Pancreas (tissue), 10 donors: ENCODE results near the gene GABBR1. TPM values are rescaled to one million over a fixed set of nuclear protein-coding genes. Genes with fewer than 3 reads are reported as not detected.
A peak's percentile ranks its signal among the peaks of the same experiment; 100 is the strongest.

ENCODE experiments used
- ATAC-seq, 4 donors: fragments of 200-7000 bp; cut with Tn5 transposase; one replicate each; pipeline versions ENCODE4 v1.8.0 to v1.9.1; 2020; ENCODE audit warnings: mild to moderate bottlenecking in 4 of 4, moderate library complexity in 4 of 4
- DNase-seq, 6 donors: peaks; one replicate each; pipeline ENCODE4 v3.0.0-alpha.2; 2020
- FAIRE-seq: peaks from 2 replicates; lab custom pipeline; 2012; peaks lifted over from hg19 to GRCh38; lab: Jason Lieb, UNC
- H3K27ac ChIP-seq, 4 donors: fragments of 200-600 bp; sonication (generic); 1 replicate in 3 of 4; 2 replicates in 1 of 4; pipeline versions ENCODE4 v1.5.0 to v1.8.0; 2020
- H3K27me3 ChIP-seq, 4 donors: fragments of 200-600 bp; one replicate each; pipeline ENCODE4 v1.8.0; 2021
- H3K36me3 ChIP-seq, 3 donors: fragments of 200-600 bp; sonication (generic) in 1 of 3; one replicate each; pipeline versions ENCODE4 v1.5.0 to v1.8.0; 2020 to 2021
- H3K4me1 ChIP-seq, 3 donors: fragments of 200-600 bp; one replicate each; pipeline ENCODE4 v1.8.0; 2021
- H3K4me3 ChIP-seq, 4 donors: fragments of 200-600 bp; sonication (generic) in 2 of 4; one replicate each; pipeline versions ENCODE4 v1.5.0 to v1.8.0; 2020 to 2021
- H3K9me3 ChIP-seq, 4 donors: fragments of 200-600 bp; one replicate each; pipeline ENCODE4 v1.8.0; 2021
- CTCF ChIP-seq, 4 donors: fragments of 200-600 bp; sonication (generic) in 3 of 4; IDR thresholded peaks; one replicate each; pipeline versions ENCODE4 v1.5.0 to v1.8.0; 2021; ENCODE audit warnings: antibody characterized with exemption in 4 of 4
- WGBS, 2 donors: extraction: QIAGEN DNeasy Blood & Tissue Kit; methylation state at CpG; one replicate each; pipeline ENCODE4 v1.1.7; 2013; 5-methylcytosine and 5-hydroxymethylcytosine counted together
- intact Hi-C, 3 donors: fragments of 100-400 bp; cut with DNase I; formaldehyde crosslinking; loops; one replicate each; pipeline versions ENCODE4 v1.11.1 to v1.14.2; 2022
- polyA plus RNA-seq, 2 donors: library from polyadenylated mRNA; stranded (reverse); fragments of 200-250 nt; gene quantifications; one replicate each; pipeline ENCODE4 v1.2.3, GENCODE V29; 2013
- total RNA-seq, 6 donors: library from RNA; stranded (reverse); fragmentation: NEBNext Ultra II Directional in 4 of 6; extraction: Animal tissue kit (Norgen Biotek cat#: 25700) in 4 of 6; gene quantifications; one replicate each; pipeline versions ENCODE4 v1.2.1 to v1.2.4, GENCODE V29; 2021 to 2023
- donor health status: healthy with polysubstance abuse.
- donor health status: DM: no; HTN: no; CAD: no; lungs with moderate emphysema.
- donor health status: DM: no; HTN: no; CAD: no.
- donor health status: control.
- donor health status: control.
- donor health status: Bipolar disorder and iron deficiency.
- donor health status: DM: yes; HTN: yes; CAD: no.
- donor health status: DM: no; HTN: no; CAD: no.
- donor health status: DM: no; HTN: no; CAD: no.
- donor health status: DM: yes; HTN: yes; CAD: no.

The GABBR1 gene
- total and polyA plus RNA-seq, 8 donors, result 5.2 to 26.7 (median 8.7) TPM

- H3K9me3 ChIP-seq, result no peaks in the 10 kb centered on the region
- H3K27ac ChIP-seq, result peak overlapping the region in 2 of 4 donors; percentile 41 to 60
- peak in 2 of 4 donors; percentile 81 to 82 for ATAC-seq
- H3K36me3 ChIP-seq, result no peaks in the 10 kb centered on the region
- peak in 1 of 6 donors; percentile 40 for DNase-seq
- no peaks in the 10 kb centered on the region for H3K27me3 ChIP-seq
- no peak for TF ChIP-seq CTCF (IDR thresholded peaks at IDR 0.05)
- intact Hi-C loops, result no loop called here
- H3K4me3 ChIP-seq, result no peak overlapping the region
- H3K4me1 ChIP-seq, result peaks cover 0 to 12% (median 0%) of the 10 kb centered on the region in 3 donors
- FAIRE-seq, result no peak
Measured at GRCh38 chr6:29561091-29561490, 71.9 kb downstream of the GABBR1 start.

- peak within 1 kb of the TSS in 2 of 4 donors; percentile 41 to 60 for H3K27ac ChIP-seq
- intact Hi-C loops, result no loop called here
Measured at GRCh38 chr6:29559524-29560287, 73.3 kb downstream of the GABBR1 start, which contains the start of gene UBD. Gene UBD (minus strand): TSS chr6:29559732. CDS start chr6:29559701, 31 bp downstream.

DNA sequence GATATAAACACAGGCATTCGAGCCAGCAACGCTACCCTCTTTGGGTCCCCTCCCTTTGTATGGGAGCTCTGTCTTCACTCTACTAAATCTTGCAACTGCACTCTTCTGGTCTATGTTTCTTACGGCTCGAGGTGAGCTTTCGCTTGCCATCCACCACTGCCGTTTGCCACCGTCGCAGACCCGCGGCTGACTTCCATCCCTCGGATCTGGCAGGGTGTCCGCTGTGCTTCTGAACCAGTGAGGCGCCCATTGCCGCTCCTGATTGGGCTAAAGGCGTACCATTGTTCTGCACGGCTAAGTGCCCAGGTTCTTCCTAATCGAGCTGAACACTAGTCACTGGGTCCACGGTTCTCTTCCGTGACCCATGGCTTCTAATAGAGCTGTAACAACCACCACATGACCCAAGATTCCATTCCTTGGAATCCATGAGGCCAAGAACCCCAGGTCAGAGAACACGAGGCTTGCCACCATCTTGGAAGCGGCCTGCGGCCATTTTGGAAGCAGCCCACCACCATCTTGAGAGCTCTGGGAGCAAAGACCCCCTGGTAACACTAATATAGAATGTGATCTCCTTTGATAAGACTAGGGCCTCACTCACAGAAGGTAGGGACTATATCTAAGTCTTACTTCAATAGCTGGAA, 74.4 kb downstream of the GABBR1 start:
- FAIRE-seq (no peak), DNase-seq (no peak), ATAC-seq (no peak)
- intact Hi-C loops, result no loop called here
- no peak for TF ChIP-seq CTCF (IDR thresholded peaks at IDR 0.05)
- Histone ChIP-seq H3K27ac (peak overlapping the region in 1 of 4 donors; percentile 60), H3K9me3 (no peaks in the 10 kb centered on the region), H3K27me3 (peaks cover 0 to 18% (median 0%) of the 10 kb centered on the region in 4 donors), H3K36me3 (no peaks in the 10 kb centered on the region), H3K4me3 (peak overlapping the region in 1 of 4 donors; percentile 19), H3K4me1 (peaks cover 1 to 16% (median 2%) of the 10 kb centered on the region in 3 donors)
- WGBS, 2 donors, result 88 to 92% methylated on average over 22 of the region's 22 CpGs

More at GRCh38 chr6:29559524-29560287, 73.3 kb downstream of the GABBR1 start, which contains the start of gene UBD:
- peak in 1 of 6 donors; percentile 27 for DNase-seq
- WGBS, 2 donors, result 64 to 65% methylated on average over 6 of the region's 6 CpGs
- ATAC-seq, result peak in 3 of 4 donors; percentile 25 to 66 (median 63)
- H3K4me1 ChIP-seq, result peaks cover 0 to 12% (median 0%) of the 10 kb centered on the region in 3 donors
- no peaks in the 10 kb centered on the region for H3K36me3 ChIP-seq
- no peak for FAIRE-seq
- peaks cover 0 to 9% (median 0%) of the 10 kb centered on the region in 4 donors for H3K27me3 ChIP-seq
- no peak for TF ChIP-seq CTCF (IDR thresholded peaks at IDR 0.05)
- no peaks in the 10 kb centered on the region for H3K9me3 ChIP-seq
- H3K4me3 ChIP-seq, result peak within 1 kb of the TSS in 1 of 4 donors; percentile 19

DNA sequence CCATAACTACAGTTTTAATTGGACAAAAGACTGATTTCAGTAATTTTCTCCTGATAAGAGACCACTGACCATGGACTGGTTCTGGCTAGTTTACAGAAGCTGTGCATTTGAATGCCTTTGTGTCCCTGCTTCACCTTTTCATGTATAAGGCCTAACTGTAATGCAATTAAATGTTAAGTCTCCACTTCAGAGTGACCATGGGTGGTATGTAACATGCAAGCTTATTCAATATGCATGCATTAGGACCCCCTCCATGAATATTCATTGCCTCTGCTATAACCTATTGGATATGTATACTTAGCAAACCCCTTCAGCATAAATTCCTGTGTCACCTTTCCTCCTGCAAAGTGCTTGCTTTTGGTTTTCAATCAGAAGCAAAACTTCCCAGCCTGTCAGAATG, 75.7 kb downstream of the GABBR1 start:
- FAIRE-seq, result no peak
- no peak for ATAC-seq
- Histone ChIP-seq H3K9me3 (no peaks in the 10 kb centered on the region), H3K27ac (no peak overlapping the region), H3K4me3 (peak overlapping the region in 1 of 4 donors; percentile 13), H3K27me3 (peaks cover 0 to 18% (median 0%) of the 10 kb centered on the region in 4 donors), H3K4me1 (peaks cover 5 to 16% (median 6%) of the 10 kb centered on the region in 3 donors), H3K36me3 (no peaks in the 10 kb centered on the region)
- DNase-seq, result no peak
- intact Hi-C loops, result no loop called here
- TF ChIP-seq CTCF (IDR thresholded peaks at IDR 0.05), result no peak
